SK-N-SH treated with all-trans-retinoic acid at 6 μM for 48 hours (cell line): ENCODE measurements around the gene PRKAG2.

Experiments
- SNAI2 ChIP-seq: fragments of 250-450 bp; sonication (Bioruptor Pico); IDR thresholded peaks from 2 replicates; pipeline ENCODE4 v1.5.0; 2020; ENCODE audit warnings: mild to moderate bottlenecking, moderate library complexity
- ZFP3 ChIP-seq: fragments of 250-450 bp; sonication (Bioruptor Pico); IDR thresholded peaks from 2 replicates; pipeline ENCODE4 v1.5.0; 2020; ENCODE audit warnings: mild to moderate bottlenecking, moderate library complexity

GRCh38 chr7:151736403-151736909 lies 140.5 kb downstream of the PRKAG2 start:
- no peak for TF ChIP-seq SNAI2 (CRISPR knock-in tag)
- 0 out of 2 replicates have a peak, but pooled peaks have one; percentile 28 for TF ChIP-seq ZFP3
